Stomach (tissue), 9 donors: ENCODE measurements around the gene POU1F1. TPM values are rescaled to one million over a fixed set of nuclear protein-coding genes. Genes with fewer than 3 reads are reported as not detected.

Source experiments
- DNase-seq, 2 donors: peaks; one replicate each; pipeline versions ENCODE4 v3.0.0 to v3.0.0-alpha.2; 2013 to 2019
- H3K27ac ChIP-seq, 5 donors: fragments of 200-600 bp in 4 of 5; sonication (generic) in 4 of 5; one replicate each; pipeline ENCODE4 v1.5.1; 2013 to 2019; ENCODE audit warnings: mild to moderate bottlenecking in 1 of 5, moderate library complexity in 1 of 5
- H3K27me3 ChIP-seq, 3 donors: fragments of 200-600 bp; sonication (generic); one replicate each; pipeline ENCODE4 v1.5.1; 2017 to 2019; ENCODE audit warnings: mixed run types in 1 of 3
- H3K36me3 ChIP-seq, 4 donors: fragments of 200-600 bp; sonication (generic); 1 replicate in 3 of 4; 2 replicates in 1 of 4; pipeline ENCODE4 v1.5.1; 2016 to 2019
- H3K4me1 ChIP-seq, 4 donors: fragments of 200-600 bp; sonication (generic); one replicate each; pipeline ENCODE4 v1.5.1; 2016 to 2019
- H3K4me3 ChIP-seq, 4 donors: fragments of 200-600 bp; sonication (generic) in 3 of 4; one replicate each; pipeline ENCODE4 v1.5.1; 2016 to 2019; ENCODE audit warnings: mild to moderate bottlenecking in 1 of 4
- H3K9me3 ChIP-seq, 4 donors: fragments of 200-600 bp; sonication (generic); one replicate each; pipeline ENCODE4 v1.5.1; 2016 to 2019
- CTCF ChIP-seq, 7 experiments: fragments of 450-650 bp in 4 of 7; fragments of 200-600 bp in 3 of 7; sonication (generic) in 3 of 7; IDR thresholded peaks; one replicate each; pipeline ENCODE4 v1.5.1; 2016 to 2019; ENCODE audit warnings: antibody characterized with exemption in 7 of 7, control low read depth in 2 of 7, mild to moderate bottlenecking in 1 of 7
- EP300 ChIP-seq: sonication (generic); formaldehyde crosslinking; IDR thresholded peaks from one replicate; pipeline ENCODE4 v1.6.1; 2017; ENCODE audit warnings: antibody characterized with exemption
- POLR2A ChIP-seq, 4 donors: fragments of 450-650 bp; IDR thresholded peaks; one replicate each; pipeline ENCODE4 v1.6.1; 2016; ENCODE audit warnings: antibody characterized with exemption in 4 of 4, control low read depth in 2 of 4, mild to moderate bottlenecking in 1 of 4, moderate library complexity in 1 of 4
- POLR2AphosphoS5 ChIP-seq, 3 donors: sonication (generic); formaldehyde crosslinking; IDR thresholded peaks; one replicate each; pipeline ENCODE4 v1.6.1; 2016; ENCODE audit warnings: antibody characterized with exemption in 3 of 3
- WGBS, 5 donors: extraction: QIAGEN DNeasy Blood & Tissue Kit in 3 of 5; methylation state at CpG; one replicate each; pipeline versions ENCODE4 v1.1.5 to v1.1.7; 2013 to 2018; 5-methylcytosine and 5-hydroxymethylcytosine counted together
- intact Hi-C: fragments of 100-400 bp; cut with DNase I; formaldehyde crosslinking; loops from one replicate; pipeline ENCODE4 v1.15.1; 2023; ENCODE audit warnings: low total_unique reads
- polyA plus RNA-seq, 3 donors: library from polyadenylated mRNA; stranded (reverse); fragments of 200-250 nt; gene quantifications; one replicate each; pipeline ENCODE4 v1.2.3, GENCODE V29; 2013
- total RNA-seq, 5 donors: library from RNA; depleted of rRNA; stranded (reverse); fragments of >200 nt; gene quantifications; one replicate each; pipeline versions ENCODE4 v1.1.0 to v1.2.3, GENCODE V29; 2014 to 2016
- donor health status: healthy with polysubstance abuse.
- donor health status: Bipolar disorder and iron deficiency.
- donor health status: healthy.

Gene POU1F1
- total and polyA plus RNA-seq, 8 donors: not detected

- WGBS, 5 donors: 45 to 70% (median 58%) methylated on average over 4 of the region's 4 CpGs
- intact Hi-C loops: no loop called here
- no peaks in the 10 kb centered on the region for H3K27me3 ChIP-seq
- peaks cover 0 to 8% (median 2%) of the 10 kb centered on the region in 4 donors for H3K4me1 ChIP-seq
- no peaks in the 10 kb centered on the region for H3K9me3 ChIP-seq
- H3K27ac ChIP-seq: no peak overlapping the region
- H3K4me3 ChIP-seq: no peak overlapping the region
- no peak for DNase-seq
- no peaks in the 10 kb centered on the region for H3K36me3 ChIP-seq
- TF ChIP-seq POLR2AphosphoS5 (IDR thresholded peaks at IDR 0.05) (no peak), POLR2A (IDR thresholded peaks at IDR 0.05) (no peak)
Observed at GRCh38 chr3:87317779-87318178, 41.4 kb upstream of the POU1F1 start.

- Histone ChIP-seq H3K36me3 (no peaks in the 10 kb centered on the region), H3K27ac (no peak overlapping the region), H3K4me3 (no peak overlapping the region), H3K9me3 (no peaks in the 10 kb centered on the region), H3K4me1 (peaks cover 0 to 1% (median 0%) of the 10 kb centered on the region in 4 donors), H3K27me3 (no peaks in the 10 kb centered on the region)
- WGBS, 5 donors: 94 to 98% (median 95%) methylated on average over 1 of the region's 1 CpG
- no peak for TF ChIP-seq EP300
- TF ChIP-seq POLR2AphosphoS5 (IDR thresholded peaks at IDR 0.05): no peak
- no peak for TF ChIP-seq CTCF (IDR thresholded peaks at IDR 0.05)
- TF ChIP-seq POLR2A (IDR thresholded peaks at IDR 0.05): no peak
- intact Hi-C loops: no loop called here
- no peak for DNase-seq
Observed at GRCh38 chr3:87313641-87314040, 37.3 kb upstream of the POU1F1 start.

- no peak overlapping the region for H3K27ac ChIP-seq
- no peaks in the 10 kb centered on the region for H3K36me3 ChIP-seq
- no peak for DNase-seq
- intact Hi-C loops: no loop called here
- TF ChIP-seq POLR2A (IDR thresholded peaks at IDR 0.05) (no peak), CTCF (IDR thresholded peaks at IDR 0.05) (no peak), EP300 (no peak), POLR2AphosphoS5 (IDR thresholded peaks at IDR 0.05) (no peak)
- H3K4me3 ChIP-seq: no peak overlapping the region
- no peaks in the 10 kb centered on the region for H3K9me3 ChIP-seq
- no peaks in the 10 kb centered on the region for H3K4me1 ChIP-seq
- WGBS, 5 donors: 84 to 97% (median 89%) methylated on average over 1 of the region's 1 CpG
- H3K27me3 ChIP-seq: no peaks in the 10 kb centered on the region
Observed at GRCh38 chr3:87311309-87311708, 34.9 kb upstream of the POU1F1 start.

- Histone ChIP-seq H3K9me3 (no peaks in the 10 kb centered on the region), H3K4me1 (no peaks in the 10 kb centered on the region), H3K36me3 (no peaks in the 10 kb centered on the region), H3K27me3 (no peaks in the 10 kb centered on the region), H3K27ac (no peak overlapping the region), H3K4me3 (no peak overlapping the region)
- 49 to 92% (median 87%) methylated on average over 3 of the region's 3 CpGs for WGBS, 5 donors
- no peak for DNase-seq
- no peak for TF ChIP-seq POLR2AphosphoS5 (IDR thresholded peaks at IDR 0.05)
- TF ChIP-seq POLR2A (IDR thresholded peaks at IDR 0.05): no peak
- TF ChIP-seq EP300: no peak
- TF ChIP-seq CTCF (IDR thresholded peaks at IDR 0.05): no peak
- intact Hi-C loops: no loop called here
Observed at GRCh38 chr3:87309601-87310000, 33.2 kb upstream of the POU1F1 start.

- Histone ChIP-seq H3K9me3 (no peaks in the 10 kb centered on the region), H3K36me3 (no peaks in the 10 kb centered on the region), H3K4me3 (no peak overlapping the region), H3K27ac (no peak overlapping the region), H3K4me1 (no peaks in the 10 kb centered on the region), H3K27me3 (no peaks in the 10 kb centered on the region)
- WGBS, 5 donors: 93 to 99% (median 94%) methylated on average over 2 of the region's 2 CpGs
- intact Hi-C loops: no loop called here
- TF ChIP-seq EP300 (no peak), POLR2AphosphoS5 (IDR thresholded peaks at IDR 0.05) (no peak), CTCF (IDR thresholded peaks at IDR 0.05) (no peak), POLR2A (IDR thresholded peaks at IDR 0.05) (no peak)
- DNase-seq: no peak
Observed at GRCh38 chr3:87307805-87308204, 31.4 kb upstream of the POU1F1 start.
